IPS-11a (cell line): ENCODE data around the gene MCCC1.
"Not testable (repeated sequence)": the region's sequence is repeated elsewhere in the genome, so short reads cannot be mapped to it uniquely, and the experiment has no call there.

ENCODE experiments used
- H3K4me3 ChIP-seq: one replicate; pipeline ENCODE4 v1.5.1; 2013; ENCODE audit warnings: low read depth, low read length, control low read depth

Gene MCCC1

GRCh38 chr3:183106635-183107034 is 7.3 kb upstream of the MCCC1 start:
- H3K4me3 ChIP-seq = no peak overlapping the region

GRCh38 chr3:183103950-183104349 is 4.7 kb upstream of the MCCC1 start:
- H3K4me3 ChIP-seq = not testable (repeated sequence)

GRCh38 chr3:183101040-183101439 is 1.7 kb upstream of the MCCC1 start:
- H3K4me3 ChIP-seq = not testable (repeated sequence)

- no peak overlapping the region for H3K4me3 ChIP-seq
Observed at GRCh38 chr3:183100376-183100775, 1.1 kb upstream of the MCCC1 start.

- no peak overlapping the region for H3K4me3 ChIP-seq
Observed at GRCh38 chr3:183099838-183100204, 525 bp upstream of the MCCC1 start.

- peak overlapping the region; percentile 95 for H3K4me3 ChIP-seq
Observed at GRCh38 chr3:183098536-183099025, 715 bp downstream of the MCCC1 start.

- H3K4me3 ChIP-seq = no peak overlapping the region
Observed at GRCh38 chr3:183094711-183095110, 4.6 kb downstream of the MCCC1 start.

GRCh38 chr3:183092256-183092655 is 7.0 kb downstream of the MCCC1 start:
- no peak overlapping the region for H3K4me3 ChIP-seq

- H3K4me3 ChIP-seq = no peak overlapping the region
Observed at GRCh38 chr3:183087184-183087583, 12.1 kb downstream of the MCCC1 start.

- H3K4me3 ChIP-seq = no peak overlapping the region
Observed at GRCh38 chr3:183085634-183086390, 13.5 kb downstream of the MCCC1 start.

GRCh38 chr3:183082355-183082915 is 16.9 kb downstream of the MCCC1 start:
- H3K4me3 ChIP-seq = no peak overlapping the region

GRCh38 chr3:183081459-183082183 is 17.7 kb downstream of the MCCC1 start:
- no peak overlapping the region for H3K4me3 ChIP-seq

GRCh38 chr3:183080628-183081027 is 18.7 kb downstream of the MCCC1 start:
- H3K4me3 ChIP-seq = no peak overlapping the region

- no peak overlapping the region for H3K4me3 ChIP-seq
Observed at GRCh38 chr3:183074881-183075280, 24.4 kb downstream of the MCCC1 start.

- H3K4me3 ChIP-seq = no peak overlapping the region
Observed at GRCh38 chr3:183074261-183074660, 25.0 kb downstream of the MCCC1 start.

- H3K4me3 ChIP-seq = no peak overlapping the region
Observed at GRCh38 chr3:183073839-183074238, 25.5 kb downstream of the MCCC1 start.

- no peak overlapping the region for H3K4me3 ChIP-seq
Observed at GRCh38 chr3:183070892-183071291, 28.4 kb downstream of the MCCC1 start.

GRCh38 chr3:183069086-183069485 is 30.2 kb downstream of the MCCC1 start:
- H3K4me3 ChIP-seq = no peak overlapping the region

- H3K4me3 ChIP-seq = not testable (repeated sequence)
Observed at GRCh38 chr3:183066891-183067290, 32.4 kb downstream of the MCCC1 start.

GRCh38 chr3:183064475-183064874 is 34.8 kb downstream of the MCCC1 start:
- H3K4me3 ChIP-seq = no peak overlapping the region

- H3K4me3 ChIP-seq = no peak overlapping the region
Observed at GRCh38 chr3:183061391-183062172, 37.7 kb downstream of the MCCC1 start.
